GM21360 (cell line): Measurements from ENCODE around the gene RAB8A.
"Not testable (repeated sequence)": the region's sequence is repeated elsewhere in the genome, so short reads cannot be mapped to it uniquely, and the experiment has no call there.

Source experiments
- ATAC-seq: cut with Tn5 transposase; IDR thresholded peaks from one replicate; pipeline ENCODE4 v1.9.1; 2021; ENCODE audit warnings: mild to moderate bottlenecking, moderate library complexity; ENCODE audit not compliant: unreplicated experiment

Gene RAB8A

GRCh38 chr19:16077984-16078758, 33.5 kb upstream of the RAB8A start:
- no peak for ATAC-seq

DNA sequence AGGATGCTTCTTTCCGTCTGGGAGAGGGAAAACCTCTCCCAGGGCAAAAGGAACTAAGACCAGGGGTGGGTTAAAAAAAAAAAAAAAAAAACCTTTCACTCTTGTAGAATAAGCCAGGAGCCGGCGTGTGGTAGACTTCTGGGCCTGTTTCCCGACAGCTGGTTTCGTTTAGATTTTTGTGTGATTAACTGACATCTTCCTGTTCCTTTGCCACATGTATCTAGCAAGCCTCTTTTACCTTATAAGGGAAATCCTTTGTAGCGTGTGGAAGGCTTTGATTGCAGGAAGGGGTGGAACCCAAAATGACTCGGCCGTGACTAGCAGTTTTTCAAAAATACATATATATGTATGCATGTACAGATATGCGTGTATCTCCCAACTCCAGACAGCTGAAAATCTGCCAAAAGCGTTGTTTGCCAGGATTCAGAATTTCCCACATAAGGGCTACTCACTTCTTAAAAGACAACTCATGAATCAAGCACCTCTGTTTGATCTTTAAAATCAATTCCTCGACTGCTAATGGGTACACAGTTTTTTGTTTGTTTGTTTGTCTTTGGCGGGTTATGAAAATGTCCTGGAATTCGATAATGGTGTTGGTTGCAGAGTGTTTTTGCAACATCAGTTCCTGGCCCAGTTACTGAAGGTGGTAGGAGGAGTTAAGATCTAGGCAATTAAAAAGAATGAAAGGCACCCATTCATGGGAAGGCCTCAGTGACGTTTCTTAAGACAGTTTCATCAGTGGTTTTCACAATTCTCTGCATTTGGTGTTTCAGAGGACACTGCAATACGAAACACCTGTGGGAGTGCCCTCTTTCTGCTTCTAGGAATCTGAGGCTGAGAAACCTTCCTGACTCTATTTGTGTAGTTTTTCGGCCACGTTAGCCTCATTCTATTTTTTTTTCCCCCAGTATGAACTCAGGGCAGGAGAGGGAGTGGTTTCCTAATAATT, 32.7 kb upstream of the RAB8A start:
- ATAC-seq: no peak

GRCh38 chr19:16084067-16084685, 27.5 kb upstream of the RAB8A start:
- ATAC-seq: no peak

GRCh38 chr19:16085115-16085514, 26.6 kb upstream of the RAB8A start:
- no peak for ATAC-seq

DNA sequence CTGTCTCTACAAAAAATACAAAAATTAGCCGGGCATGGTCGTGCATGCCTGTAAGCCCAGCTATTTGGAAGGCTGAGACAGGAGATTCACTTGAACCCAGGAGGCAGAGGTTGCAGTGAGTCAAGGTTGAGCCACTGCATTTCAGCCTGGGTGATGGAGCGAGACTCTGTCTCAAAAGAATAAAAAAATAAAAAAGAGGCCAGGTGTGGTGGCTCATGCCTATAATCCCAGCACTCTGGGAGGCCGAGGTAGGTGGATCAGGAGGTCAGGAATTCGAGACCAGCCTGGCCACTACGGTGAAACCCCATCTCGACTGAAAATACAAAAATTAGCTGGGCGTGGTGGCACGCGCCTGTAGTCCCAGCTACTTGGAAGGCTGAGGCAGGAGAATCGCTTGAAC, 24.3 kb upstream of the RAB8A start:
- ATAC-seq: not testable (repeated sequence)

DNA sequence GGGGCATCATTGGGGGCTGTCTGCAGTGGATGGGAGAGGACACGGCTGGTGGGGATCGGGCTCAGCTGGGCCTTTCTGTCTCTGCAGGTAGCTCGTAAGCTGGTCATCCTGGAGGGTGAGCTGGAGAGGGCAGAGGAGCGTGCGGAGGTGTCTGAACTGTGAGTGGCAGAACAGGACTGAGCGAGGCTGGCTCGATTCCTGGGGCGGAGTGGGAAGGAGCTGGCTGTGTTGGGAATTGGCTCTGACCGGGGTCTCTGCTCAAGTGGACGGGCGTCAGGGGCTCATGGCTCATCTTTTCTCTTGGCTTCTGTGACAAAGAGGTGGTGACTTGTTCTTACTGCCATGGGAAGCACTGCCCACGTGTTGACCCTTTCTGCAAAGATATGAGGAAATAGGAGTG, 23.7 kb upstream of the RAB8A start:
- ATAC-seq: no peak

DNA sequence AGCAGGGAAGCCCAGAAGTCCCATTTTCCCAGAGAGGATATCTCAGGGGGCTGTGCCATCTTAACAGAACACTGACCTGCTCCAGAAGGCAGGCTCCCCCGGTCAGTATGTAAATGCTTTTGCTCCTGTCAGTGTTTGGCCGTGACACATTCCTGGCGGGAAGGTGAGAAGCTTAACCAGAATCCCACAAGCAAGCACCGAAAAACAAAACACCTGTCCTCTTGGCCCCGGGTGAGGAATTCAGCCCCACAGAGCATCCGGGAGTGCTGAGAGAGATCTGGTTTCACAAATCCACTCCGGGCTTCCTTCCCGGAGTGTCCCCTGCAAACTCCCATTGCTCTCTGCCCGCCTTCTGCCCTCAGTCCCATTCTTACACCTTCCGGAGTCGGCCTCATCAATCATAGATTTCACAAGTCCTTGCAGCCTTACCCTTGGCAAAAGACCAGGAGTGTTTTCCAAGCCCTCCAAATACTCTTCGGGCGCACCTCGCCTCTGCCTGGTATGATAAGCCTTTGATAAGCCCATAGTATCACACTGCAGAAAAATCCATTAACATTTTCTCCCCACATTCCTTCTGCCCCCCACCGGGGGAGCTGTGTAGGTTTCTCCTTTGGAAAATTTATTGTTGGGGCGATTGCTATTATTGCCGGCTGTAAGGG, 23.2 kb upstream of the RAB8A start:
- no peak for ATAC-seq

- ATAC-seq: no peak
Observed at GRCh38 chr19:16089010-16089846, 22.5 kb upstream of the RAB8A start.

DNA sequence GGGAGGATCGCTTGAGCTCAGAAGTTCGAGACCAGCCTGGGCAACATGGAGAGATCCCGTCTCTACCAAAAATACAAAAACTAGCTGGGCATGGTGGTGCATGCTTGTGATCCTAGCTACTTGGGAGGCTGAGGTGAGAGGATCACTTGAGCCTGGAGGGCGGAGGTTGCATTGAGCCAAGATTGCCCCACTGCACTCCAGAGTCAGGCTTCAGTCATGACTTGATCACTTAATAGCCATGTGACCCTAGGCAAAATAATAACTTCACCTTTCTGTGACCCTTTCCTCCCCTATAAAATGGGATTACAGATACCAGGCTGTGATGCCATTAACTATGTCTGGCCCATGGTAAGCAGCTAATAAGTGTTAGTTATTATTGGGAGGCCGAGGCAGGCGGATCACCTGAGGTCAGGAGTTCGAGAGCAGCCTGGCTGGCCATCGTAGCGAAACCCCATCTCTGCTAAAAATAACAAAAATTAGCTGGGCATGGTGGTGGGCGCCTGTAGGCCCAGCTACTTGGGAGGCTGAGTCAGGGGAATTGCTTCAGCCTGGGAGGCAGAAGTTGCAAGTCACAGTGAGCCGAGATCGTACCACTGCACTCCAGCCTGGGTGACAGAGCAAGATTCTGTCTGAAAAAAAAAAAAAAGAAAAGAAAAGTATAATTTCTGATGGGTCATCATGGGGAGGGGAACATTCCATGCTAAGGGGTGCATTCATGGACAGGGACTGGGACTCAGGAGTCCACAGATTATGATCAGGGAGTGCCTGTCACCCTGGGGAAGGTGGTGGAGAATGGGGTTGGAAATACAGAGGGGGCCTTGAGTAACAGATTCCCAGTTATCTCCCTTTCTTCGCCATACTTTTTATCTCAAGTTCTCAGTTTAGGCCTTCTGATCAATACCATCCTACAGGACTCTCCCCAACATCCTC, 19.9 kb upstream of the RAB8A start:
- no peak for ATAC-seq

- ATAC-seq: no peak
Observed at GRCh38 chr19:16094360-16095070, 17.2 kb upstream of the RAB8A start.

GRCh38 chr19:16095071-16095571, 16.6 kb upstream of the RAB8A start:
- ATAC-seq: no peak

- no peak for ATAC-seq
Observed at GRCh38 chr19:16096280-16096855, 15.3 kb upstream of the RAB8A start.

GRCh38 chr19:16098416-16098768, 13.3 kb upstream of the RAB8A start:
- no peak for ATAC-seq

DNA sequence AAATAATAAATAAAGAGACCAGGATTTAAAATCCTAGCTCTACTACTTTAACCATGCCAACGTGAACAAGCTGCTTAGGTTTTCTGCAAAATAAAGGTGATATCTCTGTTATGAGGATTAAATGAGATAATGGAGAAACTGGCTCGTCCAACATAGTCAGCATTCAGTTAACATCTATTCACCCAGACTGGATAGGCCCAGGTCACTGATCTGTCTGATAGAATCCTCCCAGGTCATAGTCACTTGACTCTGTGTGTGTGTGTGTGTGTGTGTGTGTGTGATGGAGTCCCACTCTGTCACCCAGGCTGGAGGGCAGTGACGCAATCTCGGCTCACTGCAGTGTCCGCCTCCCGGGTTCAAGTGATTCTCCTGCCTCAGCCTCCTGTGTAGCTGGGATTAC, 12.9 kb upstream of the RAB8A start:
- ATAC-seq: no peak

DNA sequence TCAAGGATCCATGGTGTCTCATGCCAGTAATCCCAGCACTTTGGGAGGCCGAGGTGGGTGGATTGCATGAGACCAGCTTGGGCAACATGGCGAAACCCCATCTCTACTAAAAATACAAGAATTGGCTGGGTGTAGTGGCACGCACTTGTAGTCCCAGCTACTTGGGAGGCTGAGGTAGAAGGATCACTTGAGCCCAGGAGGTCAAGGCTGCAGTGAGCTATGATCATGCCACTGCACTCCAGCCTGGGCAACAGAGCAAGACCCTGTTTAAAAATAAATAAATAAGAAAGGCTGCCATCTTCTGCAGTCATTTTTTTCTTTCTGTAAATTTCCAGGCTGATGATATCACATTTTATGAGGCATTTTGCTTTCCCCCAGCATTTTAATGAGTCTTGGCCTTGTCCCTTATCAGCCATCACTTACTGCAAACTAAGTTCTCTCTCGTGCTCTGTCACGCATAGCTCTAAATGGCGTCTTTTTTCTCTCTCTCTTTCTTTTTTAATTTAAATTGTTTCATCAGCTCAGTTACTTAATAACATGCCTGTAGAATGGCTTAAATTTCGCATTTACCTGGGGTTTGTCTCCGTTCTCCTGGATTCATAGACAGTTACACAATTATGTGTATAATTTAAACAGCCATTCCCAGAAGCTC, 12.2 kb upstream of the RAB8A start:
- ATAC-seq: not testable (repeated sequence)

- no peak for ATAC-seq
Observed at GRCh38 chr19:16100524-16100923, 11.2 kb upstream of the RAB8A start.

GRCh38 chr19:16104722-16105121, 7.0 kb upstream of the RAB8A start:
- no peak for ATAC-seq
